Caco-2 (cell line): ENCODE results near the gene LDB2. TPM values are rescaled to one million over a fixed set of nuclear protein-coding genes. Genes with fewer than 3 reads are reported as not detected.

Source experiments
- BruUV-seq: library from RNA; stranded (reverse); fragments of 400-500 nt; replicated peaks from 2 replicates; lab custom pipeline; 2021; lab: Mats Ljungman, UMichigan
- CTCF ChIA-PET: fragments of 300-600 bp; sonication (Branson Sonifier 250); formaldehyde crosslinking; loops from one replicate; lab custom pipeline; 2022; ENCODE audit warnings: antibody characterized with exemption; lab: Charles Lee
- POLR2A ChIA-PET: fragments of 300-600 bp; sonication (Branson Sonifier 250); formaldehyde crosslinking; loops from one replicate; lab custom pipeline; 2022; ENCODE audit warnings: antibody characterized with exemption; lab: Charles Lee
- DNase-seq, 2 experiments: peaks; one replicate each; pipeline versions ENCODE4 v3.0.0 to v3.0.0-alpha.2; 2020 to 2022
- H3K27me3 ChIP-seq: replicated peaks from 2 replicates; pipeline ENCODE4 v1.6.0; 2011; ENCODE audit warnings: low read length; ENCODE audit not compliant: control insufficient read depth, insufficient read depth
- H3K36me3 ChIP-seq: 2 replicates; pipeline ENCODE4 v1.5.1; 2011; ENCODE audit warnings: low read length; ENCODE audit not compliant: control insufficient read depth, insufficient read depth
- H3K4me1 ChIP-seq: fragments of 250-450 bp; sonication (Bioruptor Pico); 2 replicates; pipeline ENCODE4 v1.5.1; 2020; ENCODE audit warnings: mild to moderate bottlenecking
- H3K4me3 ChIP-seq: 2 replicates; pipeline ENCODE4 v1.5.1; 2011; ENCODE audit warnings: low read depth, mild to moderate bottlenecking, control low read depth, low read length
- H3K9me3 ChIP-seq: fragments of 250-450 bp; sonication (Bioruptor Pico); 2 replicates; pipeline ENCODE4 v1.5.1; 2020; ENCODE audit warnings: mild to moderate bottlenecking, moderate library complexity
- H3K27ac Mint-ChIP-seq: one replicate; pipeline ENCODE4 v1.8.0; 2022; ENCODE audit warnings: mixed read lengths; ENCODE audit not compliant: unreplicated experiment
- H3K27me3 Mint-ChIP-seq: one replicate; pipeline ENCODE4 v1.8.0; 2022; ENCODE audit warnings: mixed read lengths; ENCODE audit not compliant: insufficient read depth, unreplicated experiment
- H3K36me3 Mint-ChIP-seq: one replicate; pipeline ENCODE4 v1.8.0; 2022; ENCODE audit warnings: mild to moderate bottlenecking, mixed read lengths; ENCODE audit not compliant: insufficient read depth, unreplicated experiment
- H3K4me1 Mint-ChIP-seq: one replicate; pipeline ENCODE4 v1.8.0; 2022; ENCODE audit warnings: low read depth, mixed read lengths; ENCODE audit not compliant: unreplicated experiment
- H3K4me3 Mint-ChIP-seq: one replicate; pipeline ENCODE4 v1.8.0; 2022; ENCODE audit warnings: mild to moderate bottlenecking, moderate library complexity, mixed read lengths; ENCODE audit not compliant: unreplicated experiment
- H3K9me3 Mint-ChIP-seq: one replicate; pipeline ENCODE4 v1.8.0; 2022; ENCODE audit warnings: mixed read lengths; ENCODE audit not compliant: unreplicated experiment
- intact Hi-C: fragments of 100-400 bp; cut with micrococcal nuclease; formaldehyde crosslinking; loops from one replicate; pipeline ENCODE4 v1.10.0; 2022; ENCODE audit not compliant: unreplicated experiment
- total RNA-seq: library from RNA; stranded (reverse); gene quantifications from 2 replicates; pipeline ENCODE4 v1.2.3, GENCODE V29; 2022
- TF ChIP-seq, protein P1 (sequence below), 2 experiments: fragments of 200-600 bp in 1 of 2; IDR thresholded peaks; 1 replicate in 1 of 2; 2 replicates in 1 of 2; pipeline versions ENCODE4 v1.5.1 to v1.8.0; 2011 to 2022; ENCODE audit warnings: antibody characterized with exemption in 1 of 2, control low read depth in 1 of 2, inconsistent platforms in 1 of 2, low read depth in 1 of 2, low read length in 1 of 2, mild to moderate bottlenecking in 1 of 2, moderate library complexity in 1 of 2; ENCODE audit not compliant: insufficient read depth in 1 of 2, severe bottlenecking in 1 of 2, unreplicated experiment in 1 of 2

The LDB2 gene
- total RNA-seq, 1 experiment from 2014 or later, result not detected

GRCh38 chr4:16472537-16472936 is 425.9 kb downstream of the LDB2 start:
- POLR2A ChIA-PET, result no interaction called here
- CTCF ChIA-PET, result no interaction called here
- intact Hi-C loops, result no loop called here

DNA sequence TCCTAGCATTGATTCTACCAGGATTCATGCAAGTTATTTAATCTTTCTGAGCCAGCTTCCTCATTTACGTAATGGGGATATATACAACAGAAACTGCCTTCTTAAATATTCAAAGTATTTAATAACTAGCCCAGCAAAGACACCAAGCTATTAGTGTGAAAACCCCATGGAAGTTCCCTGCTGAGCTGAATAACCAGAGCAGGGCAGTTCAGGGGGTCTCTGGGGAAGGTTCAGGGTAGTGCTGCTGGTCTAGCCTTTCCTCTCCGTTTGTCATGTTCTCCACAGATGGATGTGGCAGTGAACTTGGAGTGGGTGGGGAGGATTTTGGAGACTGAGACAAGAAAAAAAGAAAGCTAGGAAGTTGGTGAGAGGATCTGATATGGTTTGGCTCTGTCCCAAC is 431.4 kb downstream of the LDB2 start:
- POLR2A ChIA-PET, result no interaction called here

More at GRCh38 chr4:16472537-16472936, 425.9 kb downstream of the LDB2 start:
- Histone ChIP-seq H3K27me3 (no peaks in the 10 kb centered on the region), H3K36me3 (no peaks in the 10 kb centered on the region), H3K4me1 (no peaks in the 10 kb centered on the region), H3K9me3 (peaks cover 17% of the 10 kb centered on the region), H3K4me3 (no peak overlapping the region)
- no TSS peak for BruUV-seq
- H3K36me3 Mint-ChIP-seq, result no peaks in the 10 kb centered on the region
- TF ChIP-seq, protein P1, sequence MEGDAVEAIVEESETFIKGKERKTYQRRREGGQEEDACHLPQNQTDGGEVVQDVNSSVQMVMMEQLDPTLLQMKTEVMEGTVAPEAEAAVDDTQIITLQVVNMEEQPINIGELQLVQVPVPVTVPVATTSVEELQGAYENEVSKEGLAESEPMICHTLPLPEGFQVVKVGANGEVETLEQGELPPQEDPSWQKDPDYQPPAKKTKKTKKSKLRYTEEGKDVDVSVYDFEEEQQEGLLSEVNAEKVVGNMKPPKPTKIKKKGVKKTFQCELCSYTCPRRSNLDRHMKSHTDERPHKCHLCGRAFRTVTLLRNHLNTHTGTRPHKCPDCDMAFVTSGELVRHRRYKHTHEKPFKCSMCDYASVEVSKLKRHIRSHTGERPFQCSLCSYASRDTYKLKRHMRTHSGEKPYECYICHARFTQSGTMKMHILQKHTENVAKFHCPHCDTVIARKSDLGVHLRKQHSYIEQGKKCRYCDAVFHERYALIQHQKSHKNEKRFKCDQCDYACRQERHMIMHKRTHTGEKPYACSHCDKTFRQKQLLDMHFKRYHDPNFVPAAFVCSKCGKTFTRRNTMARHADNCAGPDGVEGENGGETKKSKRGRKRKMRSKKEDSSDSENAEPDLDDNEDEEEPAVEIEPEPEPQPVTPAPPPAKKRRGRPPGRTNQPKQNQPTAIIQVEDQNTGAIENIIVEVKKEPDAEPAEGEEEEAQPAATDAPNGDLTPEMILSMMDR (IDR thresholded peaks at IDR 0.05; ENCODE audit: insufficient read depth in 1 of 2, low read depth in 1 of 2, low read length in 1 of 2, severe bottlenecking in 1 of 2, unreplicated experiment in 1 of 2), result no peak
- no peaks in the 10 kb centered on the region for H3K27me3 Mint-ChIP-seq
- no peaks in the 10 kb centered on the region for H3K9me3 Mint-ChIP-seq
- H3K27ac Mint-ChIP-seq, result no peak overlapping the region
- DNase-seq, result no peak
- H3K4me1 Mint-ChIP-seq, result no peaks in the 10 kb centered on the region
- H3K4me3 Mint-ChIP-seq, result no peak overlapping the region

GRCh38 chr4:16466581-16466980 is 431.9 kb downstream of the LDB2 start:
- no peaks in the 10 kb centered on the region for H3K36me3 Mint-ChIP-seq
- Histone ChIP-seq H3K4me1 (no peaks in the 10 kb centered on the region), H3K36me3 (no peaks in the 10 kb centered on the region), H3K27me3 (no peaks in the 10 kb centered on the region), H3K4me3 (no peak overlapping the region), H3K9me3 (no peaks in the 10 kb centered on the region)
- no peak for DNase-seq
- CTCF ChIA-PET, result interaction anchor here (0.6 kb wide), 1 partner anchor 267 kb away, joined by 3 read pairs; no protein-coding TSS in a partner anchor
- TF ChIP-seq, protein P1 (IDR thresholded peaks at IDR 0.05; ENCODE audit: insufficient read depth in 1 of 2, low read depth in 1 of 2, low read length in 1 of 2, severe bottlenecking in 1 of 2, unreplicated experiment in 1 of 2), result no peak
- BruUV-seq, result no TSS peak
- no peaks in the 10 kb centered on the region for H3K27me3 Mint-ChIP-seq
- intact Hi-C loops, result no loop called here
- no peaks in the 10 kb centered on the region for H3K9me3 Mint-ChIP-seq
- no peaks in the 10 kb centered on the region for H3K4me1 Mint-ChIP-seq
- H3K4me3 Mint-ChIP-seq, result no peak overlapping the region
- POLR2A ChIA-PET, result no interaction called here
- no peak overlapping the region for H3K27ac Mint-ChIP-seq

More for the DNA sequence above, 431.4 kb downstream of the LDB2 start:
- no peaks in the 10 kb centered on the region for H3K4me1 Mint-ChIP-seq
- H3K36me3 Mint-ChIP-seq, result no peaks in the 10 kb centered on the region
- no peaks in the 10 kb centered on the region for H3K36me3 ChIP-seq
- CTCF ChIA-PET, result interaction anchor here (0.6 kb wide), 1 partner anchor 268 kb away, joined by 3 read pairs; no protein-coding TSS in a partner anchor
- intact Hi-C loops, result no loop called here
- H3K9me3 Mint-ChIP-seq, result no peaks in the 10 kb centered on the region
- no peaks in the 10 kb centered on the region for H3K27me3 Mint-ChIP-seq
- H3K27me3 ChIP-seq, result no peaks in the 10 kb centered on the region
- no TSS peak for BruUV-seq
- TF ChIP-seq, protein P1 (IDR thresholded peaks at IDR 0.05; ENCODE audit: insufficient read depth in 1 of 2, low read depth in 1 of 2, low read length in 1 of 2, severe bottlenecking in 1 of 2, unreplicated experiment in 1 of 2), result no peak
- H3K9me3 ChIP-seq, result no peaks in the 10 kb centered on the region
- no peak overlapping the region for H3K4me3 Mint-ChIP-seq
- H3K27ac Mint-ChIP-seq, result no peak overlapping the region
- H3K4me1 ChIP-seq, result no peaks in the 10 kb centered on the region
- DNase-seq, result no peak
- no peak overlapping the region for H3K4me3 ChIP-seq
